Smooth muscle cell (in vitro differentiated cells): ENCODE measurements around the gene MOXD1. TPM values are rescaled to one million over a fixed set of nuclear protein-coding genes. Genes with fewer than 3 reads are reported as not detected.

Source experiments
- DNase-seq: peaks from one replicate; lab custom pipeline; 2025; ENCODE audit not compliant: unreplicated experiment; lab: John Stamatoyannopoulos, UW
- H2AFZ ChIP-seq: fragments of 200-600 bp; sonication (generic); 2 replicates; pipeline ENCODE4 v1.6.0; 2016; ENCODE audit warnings: antibody characterized with exemption, low read depth, mild to moderate bottlenecking
- H3F3A ChIP-seq: fragments of 200-600 bp; sonication (generic); 2 replicates; pipeline ENCODE4 v1.6.0; 2017; ENCODE audit warnings: antibody characterized with exemption, low read depth
- H3K27ac ChIP-seq: fragments of 200-600 bp; sonication (generic); 2 replicates; pipeline ENCODE4 v1.5.1; 2016; ENCODE audit warnings: low read depth, mild to moderate bottlenecking
- H3K27me3 ChIP-seq: fragments of 200-600 bp; sonication (generic); 2 replicates; pipeline ENCODE4 v1.6.1; 2016; ENCODE audit warnings: low read depth, mild to moderate bottlenecking
- H3K36me3 ChIP-seq: fragments of 200-600 bp; sonication (generic); 2 replicates; pipeline ENCODE4 v1.5.1; 2016; ENCODE audit warnings: low read depth
- H3K4me1 ChIP-seq: fragments of 200-600 bp; sonication (generic); 2 replicates; pipeline ENCODE4 v1.5.1; 2016; ENCODE audit warnings: low read depth
- H3K4me2 ChIP-seq: fragments of 200-600 bp; sonication (generic); 2 replicates; pipeline ENCODE4 v1.6.0; 2016; ENCODE audit warnings: mild to moderate bottlenecking
- H3K4me3 ChIP-seq: fragments of 200-600 bp; sonication (generic); 2 replicates; pipeline ENCODE4 v1.5.1; 2016; ENCODE audit warnings: mild to moderate bottlenecking
- H3K79me2 ChIP-seq: fragments of 200-600 bp; sonication (generic); 2 replicates; pipeline ENCODE4 v1.6.0; 2016; ENCODE audit warnings: low read depth, mild to moderate bottlenecking
- H3K9ac ChIP-seq: fragments of 200-600 bp; sonication (generic); 2 replicates; pipeline ENCODE4 v1.6.0; 2016; ENCODE audit warnings: low read depth
- H3K9me3 ChIP-seq: fragments of 200-600 bp; sonication (generic); replicated peaks from 2 replicates; pipeline ENCODE4 v1.5.1; 2016; ENCODE audit warnings: low read depth
- H4K20me1 ChIP-seq: fragments of 200-600 bp; sonication (generic); 2 replicates; pipeline ENCODE4 v1.6.0; 2016; ENCODE audit warnings: low read depth
- WGBS: methylation state at CpG from one replicate; pipeline ENCODE4 v1.1.7; 2016; ENCODE audit warnings: low lambda C conversion rate; 5-methylcytosine and 5-hydroxymethylcytosine counted together
- polyA plus RNA-seq: library from polyadenylated mRNA; unstranded; fragments of >200 nt; fragmentation: Nextera tagmentation; extraction: Ambion mirVana; gene quantifications from 2 replicates; pipeline ENCODE4 v1.2.1, GENCODE V29; 2016
- total RNA-seq: library from RNA; depleted of rRNA; stranded (reverse); fragments of >200 nt; gene quantifications from 2 replicates; pipeline ENCODE4 v1.2.3, GENCODE V29; 2014
- TF ChIP-seq, protein P1 (sequence below): fragments of 200-600 bp; sonication (generic); IDR thresholded peaks from 2 replicates; pipeline ENCODE4 v1.5.1; 2017; ENCODE audit warnings: borderline replicate concordance, mild to moderate bottlenecking, antibody characterized with exemption; ENCODE audit not compliant: insufficient read depth, poor library complexity, severe bottlenecking

The MOXD1 gene
- total and polyA plus RNA-seq, 2 experiments from 2014 or later, result 12.4 to 19.4 TPM

DNA sequence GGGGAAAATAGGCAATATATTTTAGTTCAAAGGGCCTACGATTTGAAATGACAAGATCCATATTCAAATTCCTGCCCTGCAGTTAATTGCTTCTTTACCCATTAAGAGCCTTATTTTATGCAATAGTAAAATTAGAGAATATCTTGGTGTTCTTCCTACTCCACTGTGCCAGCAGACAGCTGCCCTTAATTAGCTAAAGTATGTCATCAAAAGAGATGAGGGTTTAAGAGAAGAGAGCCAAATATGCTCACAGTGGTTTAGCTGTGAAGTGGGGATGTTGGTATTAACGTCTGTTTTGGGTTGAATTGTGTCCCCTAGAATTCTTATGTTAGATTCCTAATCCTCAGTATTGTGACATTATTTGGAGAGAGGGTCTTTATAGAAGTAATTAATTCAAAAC, 148.1 kb downstream of the MOXD1 start:
- no peak for DNase-seq
- no peak overlapping the region for H3K9ac ChIP-seq
- H3F3A ChIP-seq, result no peaks in the 10 kb centered on the region
- no peak overlapping the region for H3K4me2 ChIP-seq
- WGBS, result 60% methylated on average over 2 of the region's 2 CpGs
- no peaks in the 10 kb centered on the region for H4K20me1 ChIP-seq
- H3K9me3 ChIP-seq, result no peaks in the 10 kb centered on the region
- no peaks in the 10 kb centered on the region for H3K27me3 ChIP-seq
- H3K27ac ChIP-seq, result no peak overlapping the region
- TF ChIP-seq, protein P1, sequence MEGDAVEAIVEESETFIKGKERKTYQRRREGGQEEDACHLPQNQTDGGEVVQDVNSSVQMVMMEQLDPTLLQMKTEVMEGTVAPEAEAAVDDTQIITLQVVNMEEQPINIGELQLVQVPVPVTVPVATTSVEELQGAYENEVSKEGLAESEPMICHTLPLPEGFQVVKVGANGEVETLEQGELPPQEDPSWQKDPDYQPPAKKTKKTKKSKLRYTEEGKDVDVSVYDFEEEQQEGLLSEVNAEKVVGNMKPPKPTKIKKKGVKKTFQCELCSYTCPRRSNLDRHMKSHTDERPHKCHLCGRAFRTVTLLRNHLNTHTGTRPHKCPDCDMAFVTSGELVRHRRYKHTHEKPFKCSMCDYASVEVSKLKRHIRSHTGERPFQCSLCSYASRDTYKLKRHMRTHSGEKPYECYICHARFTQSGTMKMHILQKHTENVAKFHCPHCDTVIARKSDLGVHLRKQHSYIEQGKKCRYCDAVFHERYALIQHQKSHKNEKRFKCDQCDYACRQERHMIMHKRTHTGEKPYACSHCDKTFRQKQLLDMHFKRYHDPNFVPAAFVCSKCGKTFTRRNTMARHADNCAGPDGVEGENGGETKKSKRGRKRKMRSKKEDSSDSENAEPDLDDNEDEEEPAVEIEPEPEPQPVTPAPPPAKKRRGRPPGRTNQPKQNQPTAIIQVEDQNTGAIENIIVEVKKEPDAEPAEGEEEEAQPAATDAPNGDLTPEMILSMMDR, result no peak
- no peak overlapping the region for H3K4me3 ChIP-seq
- no peak overlapping the region for H2AFZ ChIP-seq
- peaks cover 5% of the 10 kb centered on the region for H3K4me1 ChIP-seq
- H3K79me2 ChIP-seq, result no peaks in the 10 kb centered on the region
- H3K36me3 ChIP-seq, result no peaks in the 10 kb centered on the region

DNA sequence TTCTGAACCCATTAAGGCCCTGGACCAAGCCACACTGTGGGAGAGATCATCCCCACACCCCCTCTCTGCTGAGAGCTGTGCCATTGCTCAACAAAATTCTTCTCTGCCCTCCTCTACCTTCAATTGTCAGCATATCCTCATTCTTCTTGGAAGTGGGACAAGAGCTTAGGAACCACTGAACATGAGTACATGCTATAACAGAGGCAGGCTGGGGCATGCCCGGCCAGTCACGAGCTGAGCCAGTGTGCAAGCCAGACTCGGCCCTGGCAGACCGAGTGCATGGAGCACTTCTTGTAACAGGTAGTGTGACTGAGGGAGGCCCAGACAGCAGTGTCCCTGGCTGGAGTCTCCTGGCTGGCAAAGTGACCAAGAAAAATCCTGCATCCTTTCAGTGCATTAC, 149.2 kb downstream of the MOXD1 start:
- Histone ChIP-seq H3K9ac (no peak overlapping the region), H3K36me3 (no peaks in the 10 kb centered on the region), H3F3A (no peaks in the 10 kb centered on the region), H2AFZ (no peak overlapping the region), H3K79me2 (no peaks in the 10 kb centered on the region), H4K20me1 (no peaks in the 10 kb centered on the region), H3K4me1 (peaks cover 5% of the 10 kb centered on the region), H3K4me2 (no peak overlapping the region), H3K27ac (no peak overlapping the region), H3K27me3 (no peaks in the 10 kb centered on the region), H3K9me3 (no peaks in the 10 kb centered on the region), H3K4me3 (no peak overlapping the region)
- TF ChIP-seq, protein P1, result no peak
- 78% methylated on average over 4 of the region's 4 CpGs for WGBS
- DNase-seq, result no peak

DNA sequence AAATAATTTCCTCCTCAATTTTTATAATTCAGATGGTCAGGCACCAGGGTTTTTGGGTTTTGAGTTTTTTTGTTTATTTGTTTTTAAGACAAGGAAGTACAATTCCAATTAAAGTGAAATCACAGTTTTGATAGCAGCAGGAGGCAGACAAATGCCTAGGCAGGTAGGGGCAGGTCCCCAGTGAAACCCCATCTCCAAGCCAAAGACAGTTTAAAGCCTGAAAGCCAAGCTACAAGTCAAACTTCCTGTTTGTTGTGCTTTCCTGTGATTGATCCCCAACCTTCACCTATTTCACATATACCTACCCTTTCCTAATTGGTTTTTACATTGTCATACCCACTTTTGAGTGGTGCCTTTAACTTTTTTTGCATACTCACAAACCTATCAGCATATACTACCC, 149.6 kb downstream of the MOXD1 start:
- H3F3A ChIP-seq, result no peaks in the 10 kb centered on the region
- H3K4me1 ChIP-seq, result peaks cover 5% of the 10 kb centered on the region
- H3K9me3 ChIP-seq, result no peaks in the 10 kb centered on the region
- no peak overlapping the region for H3K4me2 ChIP-seq
- TF ChIP-seq, protein P1, result no peak
- no peaks in the 10 kb centered on the region for H3K36me3 ChIP-seq
- H2AFZ ChIP-seq, result no peak overlapping the region
- H3K27me3 ChIP-seq, result no peaks in the 10 kb centered on the region
- no peak overlapping the region for H3K9ac ChIP-seq
- no peak overlapping the region for H3K27ac ChIP-seq
- no peaks in the 10 kb centered on the region for H4K20me1 ChIP-seq
- no peaks in the 10 kb centered on the region for H3K79me2 ChIP-seq
- no peak overlapping the region for H3K4me3 ChIP-seq
- DNase-seq, result no peak

DNA sequence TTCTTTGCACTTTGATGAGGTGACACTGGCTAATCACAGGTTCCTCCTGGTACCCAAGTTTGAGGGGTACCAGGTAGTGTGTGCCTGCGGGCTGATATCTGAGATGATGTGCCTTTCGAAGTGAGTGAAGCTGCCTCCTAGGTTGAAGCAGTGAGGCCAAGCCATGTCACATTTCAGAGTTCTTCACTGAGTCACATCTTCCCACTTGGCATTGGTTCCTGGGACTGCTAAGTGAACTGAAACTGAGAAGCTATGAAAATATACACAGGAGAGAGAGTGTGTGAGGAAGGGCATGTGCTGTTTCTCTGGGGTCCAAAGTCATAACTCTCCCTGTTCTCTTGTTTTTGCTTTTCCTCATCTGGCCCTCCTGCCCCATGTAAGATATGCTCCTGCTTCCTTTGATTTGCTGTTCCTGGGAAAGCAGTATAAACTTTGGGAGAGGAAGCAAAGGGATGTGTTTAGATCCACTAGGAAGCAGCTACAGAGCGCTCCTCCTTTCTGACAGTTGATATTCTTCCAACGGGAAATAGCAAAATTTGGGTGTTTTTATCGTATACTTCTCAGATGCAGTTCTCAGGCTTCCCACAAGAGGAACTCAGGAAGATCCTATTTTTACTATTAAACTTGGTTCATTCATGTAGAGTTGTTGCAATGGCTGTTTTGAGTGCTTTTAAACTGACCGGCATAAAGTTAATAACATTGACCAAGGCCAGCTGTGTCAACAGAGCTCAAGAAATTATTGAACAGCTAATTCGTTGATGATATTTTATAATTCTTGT, 153.7 kb downstream of the MOXD1 start:
- Histone ChIP-seq H3K4me2 (no peak overlapping the region), H3K4me3 (no peak overlapping the region), H3K36me3 (no peaks in the 10 kb centered on the region), H3K9ac (no peak overlapping the region), H4K20me1 (no peaks in the 10 kb centered on the region), H3F3A (no peaks in the 10 kb centered on the region), H3K27ac (no peak overlapping the region), H3K27me3 (no peaks in the 10 kb centered on the region), H3K9me3 (no peaks in the 10 kb centered on the region), H3K79me2 (no peaks in the 10 kb centered on the region), H3K4me1 (no peaks in the 10 kb centered on the region), H2AFZ (no peak overlapping the region)
- no peak for DNase-seq
- WGBS, result 90% methylated on average over 7 of the region's 7 CpGs
- TF ChIP-seq, protein P1, result no peak
